Activated CD8-positive, alpha-beta memory T cell treated with anti-CD3 and anti-CD28 coated beads for 36 hours (primary cell): ENCODE data around the gene RERE. TPM values are rescaled to one million over a fixed set of nuclear protein-coding genes. Genes with fewer than 3 reads are reported as not detected.
"Not testable (repeated sequence)": the region's sequence is repeated elsewhere in the genome, so short reads cannot be mapped to it uniquely, and the experiment has no call there.

ENCODE experiments used
- CTCF ChIA-PET: fragments of 350-600 bp; sonication (Branson Sonifier 250); formaldehyde crosslinking; loops from one replicate; lab custom pipeline; 2021; ENCODE audit warnings: antibody characterized with exemption; lab: Charles Lee
- POLR2A ChIA-PET: fragments of 350-600 bp; sonication (Branson Sonifier 250); formaldehyde crosslinking; loops from one replicate; lab custom pipeline; 2021; ENCODE audit warnings: antibody characterized with exemption; lab: Charles Lee
- total RNA-seq, 2 experiments: library from RNA; stranded (reverse); gene quantifications; one replicate each; pipeline ENCODE4 v1.2.3, GENCODE V29; 2021

RERE gene
- total RNA-seq, 2 experiments from 2014 or later = 32.9 to 33.6 TPM

- CTCF ChIA-PET = interaction anchor here (0.5 to 7.5 kb wide), 43 partner anchors 10 to 1340 kb away, joined by 3 to 61 read pairs (median 3); partner anchors contain the start of gene RERE
- POLR2A ChIA-PET = interaction anchor here (1.2 to 1.8 kb wide), 2 partner anchors 10 to 14 kb away, joined by 3 to 16 read pairs; no protein-coding TSS in a partner anchor
Measured at GRCh38 chr1:8848663-8849386, 31.4 kb upstream of the RERE start.

GRCh38 chr1:8847990-8848389, 30.6 kb upstream of the RERE start:
- ChIA-PET CTCF (interaction anchor here (0.7 to 7.5 kb wide), 13 partner anchors 9 to 287 kb away, joined by 3 to 61 read pairs (median 4); no protein-coding TSS in a partner anchor), POLR2A (interaction anchor here (1.2 to 1.8 kb wide), 2 partner anchors 10 to 14 kb away, joined by 3 to 16 read pairs; no protein-coding TSS in a partner anchor)

- POLR2A ChIA-PET = no interaction called here
- CTCF ChIA-PET = interaction anchor here (1.0 to 7.5 kb wide), 2 partner anchors 15 to 285 kb away, joined by 3 to 61 read pairs; no protein-coding TSS in a partner anchor
Measured at GRCh38 chr1:8846263-8846662, 28.8 kb upstream of the RERE start.

DNA sequence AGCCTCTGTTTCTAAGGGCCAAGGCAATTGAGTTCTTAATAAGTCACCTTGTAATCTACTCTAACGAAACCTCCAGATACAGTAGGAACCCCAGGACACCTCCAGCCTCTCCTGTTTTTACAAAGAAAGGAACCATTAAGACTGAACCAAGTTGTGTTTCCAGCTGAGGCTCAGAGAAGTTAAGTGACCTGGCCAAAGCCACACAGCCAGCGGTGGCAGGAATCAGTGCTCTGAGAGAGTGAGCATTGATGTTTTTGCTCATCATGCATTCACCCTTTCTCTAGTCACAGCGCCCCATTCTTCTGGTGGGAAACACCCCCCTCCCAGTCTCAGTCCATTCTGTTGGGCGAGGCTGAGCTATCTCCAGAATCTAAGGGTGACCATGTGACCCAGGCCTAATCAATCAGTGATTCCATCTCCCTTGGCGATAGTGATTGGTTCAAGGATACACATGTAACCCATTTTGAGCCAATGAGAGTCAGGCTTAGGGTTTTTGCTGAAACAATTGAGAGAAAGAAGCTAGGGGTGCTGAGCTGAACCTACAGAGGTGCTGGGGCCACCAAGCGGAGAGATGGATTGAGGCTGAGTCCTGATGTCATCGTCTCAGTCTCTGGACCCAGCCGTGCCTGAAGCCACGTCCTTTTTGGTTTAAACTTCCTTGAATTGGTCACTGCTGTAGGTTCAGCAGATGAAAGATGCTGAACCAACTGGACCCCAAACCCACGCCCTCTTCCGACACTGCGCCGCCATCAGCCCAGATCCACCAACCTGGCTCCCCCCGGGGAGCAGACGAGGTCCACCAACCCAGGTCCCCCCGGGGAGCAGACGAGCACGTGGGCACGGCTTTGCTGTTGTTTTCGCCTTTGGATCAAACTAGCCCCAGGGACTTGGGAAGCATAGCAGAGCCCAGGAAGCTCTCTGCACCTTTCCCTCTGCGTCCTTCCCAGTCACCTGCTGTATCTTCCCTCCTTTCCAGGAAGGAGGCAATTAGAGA, 28.0 kb upstream of the RERE start:
- POLR2A ChIA-PET = no interaction called here

GRCh38 chr1:8844501-8845006, 27.1 kb upstream of the RERE start:
- CTCF ChIA-PET = interaction anchor here (0.6 to 7.5 kb wide), 3 partner anchors 16 to 577 kb away, joined by 3 to 61 read pairs (median 3); no protein-coding TSS in a partner anchor
- POLR2A ChIA-PET = no interaction called here

More for the DNA sequence above, 28.0 kb upstream of the RERE start:
- CTCF ChIA-PET = interaction anchor here (0.6 to 7.5 kb wide), 3 partner anchors 16 to 284 kb away, joined by 3 to 61 read pairs (median 3); no protein-coding TSS in a partner anchor

GRCh38 chr1:8841395-8841794, 24.0 kb upstream of the RERE start:
- ChIA-PET POLR2A (no interaction called here), CTCF (interaction anchor here (0.7 kb wide), 1 partner anchor 11 kb away, joined by 7 read pairs; no protein-coding TSS in a partner anchor)

- ChIA-PET CTCF (interaction anchor here (1.3 kb wide), 1 partner anchor 18 kb away, joined by 3 read pairs; no protein-coding TSS in a partner anchor), POLR2A (no interaction called here)
Measured at GRCh38 chr1:8839990-8840389, 22.6 kb upstream of the RERE start.

- ChIA-PET POLR2A (no interaction called here), CTCF (no interaction called here)
Measured at GRCh38 chr1:8835941-8836643, 18.7 kb upstream of the RERE start.

GRCh38 chr1:8831340-8831739, 13.9 kb upstream of the RERE start:
- CTCF ChIA-PET = interaction anchor here (1.1 kb wide), 1 partner anchor 10 kb away, joined by 7 read pairs; no protein-coding TSS in a partner anchor
- POLR2A ChIA-PET = interaction anchor here (0.6 kb wide), 1 partner anchor 130 kb away, joined by 3 read pairs; no protein-coding TSS in a partner anchor

GRCh38 chr1:8830732-8831131, 13.3 kb upstream of the RERE start:
- ChIA-PET POLR2A (interaction anchor here (0.6 kb wide), 1 partner anchor 130 kb away, joined by 3 read pairs; no protein-coding TSS in a partner anchor), CTCF (interaction anchor here (1.1 kb wide), 1 partner anchor 10 kb away, joined by 7 read pairs; no protein-coding TSS in a partner anchor)

GRCh38 chr1:8825985-8826481, 8.6 kb upstream of the RERE start:
- POLR2A ChIA-PET = interaction anchor here (0.8 kb wide), 1 partner anchor 13 kb away, joined by 3 read pairs; no protein-coding TSS in a partner anchor
- CTCF ChIA-PET = no interaction called here

DNA sequence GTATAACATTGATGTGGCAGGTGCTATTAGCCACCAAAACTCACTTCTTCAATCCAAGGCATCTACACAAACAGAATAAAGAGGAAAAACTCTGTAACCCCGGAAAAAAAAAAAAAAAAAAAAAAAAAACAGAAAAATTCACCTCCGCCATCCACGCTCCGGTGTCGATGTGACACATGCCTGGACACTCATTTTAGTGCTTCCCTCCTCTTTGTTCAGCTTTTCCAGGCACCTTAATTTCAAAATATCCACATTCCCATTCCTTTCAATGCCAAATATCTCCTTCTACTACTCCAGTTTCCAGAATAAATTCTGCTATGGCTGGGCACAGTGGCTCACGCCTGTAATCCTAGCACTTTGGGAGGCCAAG, 5.8 kb upstream of the RERE start:
- CTCF ChIA-PET = no interaction called here
- POLR2A ChIA-PET = no interaction called here

- ChIA-PET POLR2A (no interaction called here), CTCF (interaction anchor here (2.2 kb wide), 1 partner anchor 26 kb away, joined by 10 read pairs; no protein-coding TSS in a partner anchor)
Measured at GRCh38 chr1:8822373-8823294, 5.2 kb upstream of the RERE start.

- CTCF ChIA-PET = interaction anchor here (0.9 to 2.2 kb wide), 3 partner anchors 8 to 28 kb away, joined by 3 to 10 read pairs (median 4); no protein-coding TSS in a partner anchor
Measured at GRCh38 chr1:8821084-8821483, 3.6 kb upstream of the RERE start.

DNA sequence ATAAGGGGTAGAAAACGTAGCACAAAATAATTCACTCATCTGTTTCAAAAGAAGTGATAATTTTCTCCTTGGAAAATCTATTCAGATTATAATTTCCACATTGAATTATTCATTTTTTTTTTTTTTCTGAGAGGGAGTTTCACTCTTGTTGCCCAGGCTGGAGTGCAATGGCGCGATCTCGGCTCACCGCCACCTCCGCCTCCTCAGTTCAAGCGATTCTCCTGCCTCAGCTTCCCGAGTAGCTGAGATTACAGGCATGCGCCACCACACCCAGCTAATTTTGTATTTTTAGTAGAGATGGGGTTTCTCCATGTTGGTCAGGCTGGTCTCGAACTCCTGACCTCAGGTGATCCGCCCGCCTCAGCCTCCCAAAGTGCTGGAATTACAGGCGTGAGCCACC, 1.3 kb upstream of the RERE start:
- POLR2A ChIA-PET, CTCF ChIA-PET: not testable (repeated sequence)

More at GRCh38 chr1:8821084-8821483, 3.6 kb upstream of the RERE start:
- POLR2A ChIA-PET = no interaction called here

- ChIA-PET CTCF (no interaction called here), POLR2A (no interaction called here)
Measured at GRCh38 chr1:8818325-8818775, 910 bp upstream of the RERE start.
